HG02885 (cell line): ENCODE data around the gene KBTBD13.

Experiments used
- ATAC-seq: cut with Tn5 transposase; IDR thresholded peaks from one replicate; pipeline ENCODE4 v1.9.1; 2021; ENCODE audit warnings: mild to moderate bottlenecking; ENCODE audit not compliant: unreplicated experiment, poor library complexity

Gene KBTBD13

DNA sequence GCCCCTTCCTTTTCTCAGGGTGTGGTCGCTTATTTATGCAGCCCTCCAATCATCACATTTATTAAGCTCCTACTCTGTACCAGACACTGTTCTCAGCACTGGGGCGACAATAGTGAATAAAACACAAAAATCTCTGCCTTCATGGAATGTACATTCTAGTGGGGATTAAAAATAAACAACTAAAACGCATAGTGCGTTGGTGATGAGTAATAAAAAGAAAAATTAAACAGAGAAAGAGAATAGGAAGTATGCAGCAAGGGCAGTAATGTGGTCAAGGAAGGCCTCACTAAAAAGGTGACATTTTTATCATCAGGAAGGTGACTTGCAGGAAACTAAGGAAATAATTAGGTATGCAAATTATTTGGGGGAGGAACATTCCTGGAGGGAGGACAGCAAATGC, 26.3 kb upstream of the KBTBD13 start:
- ATAC-seq, result no peak

DNA sequence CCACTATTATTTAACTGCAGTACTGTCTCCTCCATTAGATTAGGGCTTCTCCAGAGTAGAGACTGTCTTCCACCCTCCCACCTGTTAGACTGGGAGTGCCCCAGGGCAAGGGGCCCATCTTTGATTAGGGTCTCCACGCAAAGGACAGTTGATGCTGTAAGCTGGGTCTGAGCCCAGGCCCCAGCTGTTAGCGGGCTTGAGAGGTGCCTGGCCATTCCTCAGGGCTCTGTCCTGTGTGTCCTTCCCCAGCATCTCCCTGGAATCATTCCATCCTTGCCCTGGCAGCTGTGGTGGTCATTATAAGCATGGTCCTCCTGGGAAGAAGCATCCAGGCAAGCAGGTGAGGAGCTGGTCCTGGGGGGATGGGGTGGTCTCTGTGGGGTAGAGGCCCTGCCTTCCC, 25.3 kb upstream of the KBTBD13 start:
- ATAC-seq, result no peak

DNA sequence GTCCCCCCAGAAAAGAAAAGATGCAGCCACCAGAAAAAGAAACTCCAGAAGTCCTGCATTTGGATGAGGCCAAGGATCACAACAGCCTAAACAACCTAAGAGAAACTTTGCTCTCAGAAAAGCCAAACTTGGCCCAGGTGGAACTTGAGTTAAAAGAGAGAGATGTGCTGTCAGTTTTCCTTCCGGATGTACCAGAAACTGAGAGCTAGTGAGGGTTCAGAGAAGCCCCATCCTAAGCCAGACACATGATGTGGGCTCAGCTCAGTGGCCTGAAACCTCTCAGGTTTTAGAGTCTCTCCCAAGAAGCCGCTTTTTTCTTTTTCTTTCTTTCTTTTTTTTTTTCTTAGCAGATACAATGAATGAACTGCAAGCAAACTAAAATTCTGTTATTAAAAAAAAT, 23.6 kb upstream of the KBTBD13 start:
- ATAC-seq, result no peak

DNA sequence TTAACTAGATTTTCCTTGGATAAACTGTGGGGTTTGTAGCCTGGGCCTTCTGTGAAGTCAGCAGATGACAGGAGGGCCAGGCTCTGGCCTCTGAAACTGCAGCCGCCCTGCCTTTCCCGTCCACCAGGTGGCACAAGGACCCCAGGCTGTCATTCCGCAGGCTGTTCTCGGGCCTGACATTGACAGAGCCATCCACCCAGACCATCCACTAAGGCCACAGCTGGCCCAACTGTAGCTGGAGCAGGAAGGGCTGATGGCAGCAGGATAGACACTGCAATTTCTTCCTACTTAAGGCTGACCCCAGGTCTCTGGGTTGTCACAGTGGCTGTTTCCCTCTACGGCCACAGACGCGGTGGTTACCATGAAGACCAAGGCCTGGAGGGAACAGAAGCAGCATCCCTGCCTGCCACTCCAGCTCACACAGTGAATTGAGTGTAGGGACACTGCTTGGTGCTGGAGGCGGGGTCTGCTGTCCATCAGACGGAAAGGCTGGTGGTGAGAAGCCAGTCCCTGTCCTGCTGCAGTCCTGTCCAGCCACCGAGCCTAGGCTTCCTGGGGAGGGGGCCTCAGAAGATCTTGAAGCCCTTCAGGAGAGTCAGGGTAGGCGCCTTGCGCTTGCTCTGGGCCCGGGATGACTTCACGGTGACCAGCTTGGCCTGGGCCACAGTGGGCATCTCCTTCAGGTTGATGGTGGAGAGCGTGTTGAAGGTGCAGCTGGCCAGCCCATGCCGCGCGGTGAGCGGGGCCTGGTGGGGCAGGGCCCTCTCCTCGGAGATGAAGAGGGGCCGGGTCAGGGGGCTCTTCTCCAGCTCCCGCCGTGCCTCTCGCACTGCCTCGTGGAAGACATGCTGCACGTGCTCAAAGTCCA, 22.0 kb upstream of the KBTBD13 start:
- peak; percentile 63 for ATAC-seq

DNA sequence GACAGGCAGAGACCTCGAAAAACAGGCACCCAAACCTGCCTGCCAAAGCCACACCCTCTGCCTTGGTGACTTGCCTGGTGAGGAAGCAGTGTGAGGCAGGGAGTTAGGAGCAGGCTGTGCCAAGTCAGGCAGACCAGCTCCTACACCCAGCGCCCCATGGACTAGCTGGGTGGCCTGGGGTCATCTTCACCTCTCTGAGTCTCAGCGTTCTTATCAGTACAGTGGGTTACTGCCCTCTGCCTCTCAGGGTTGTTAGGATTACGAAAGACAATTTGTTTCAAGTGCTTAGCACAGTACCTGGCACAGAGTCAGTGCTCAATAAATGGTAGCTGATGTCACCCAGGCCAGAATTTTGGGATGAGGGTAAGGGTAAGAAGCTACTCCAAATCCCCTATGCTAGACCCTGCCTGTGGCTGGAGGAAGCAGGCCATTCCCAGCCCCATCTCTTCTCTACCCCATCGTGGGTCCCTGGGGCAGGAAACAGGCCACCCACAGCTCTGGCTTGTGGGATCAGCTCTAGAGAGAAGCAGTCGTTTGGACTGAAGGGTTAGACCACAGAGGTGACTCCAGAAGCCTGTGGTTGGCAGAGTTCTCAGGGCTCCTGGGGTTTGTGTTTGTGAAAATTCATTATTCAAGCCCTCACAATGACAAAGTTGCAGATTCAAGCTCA, 21.2 kb upstream of the KBTBD13 start:
- no peak for ATAC-seq

DNA sequence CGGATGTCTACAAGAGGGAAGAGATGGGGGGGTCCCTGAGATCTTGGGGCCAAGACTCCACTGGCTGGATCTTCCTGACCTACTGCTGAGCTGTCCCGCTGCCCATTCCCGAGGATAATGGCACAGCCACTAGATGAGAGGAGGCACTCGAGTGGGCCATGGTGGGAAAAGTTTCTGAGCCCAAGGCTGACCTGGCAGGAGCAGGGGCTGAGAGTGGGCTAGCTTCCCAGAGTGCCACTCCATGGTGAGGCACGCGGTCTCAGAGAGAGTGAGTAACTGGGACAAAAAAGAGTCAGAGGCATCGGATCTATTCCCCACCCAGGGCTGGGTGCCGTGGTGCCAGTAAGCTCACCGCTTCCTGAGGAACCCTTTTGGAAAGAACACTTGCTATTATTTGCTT, 20.4 kb upstream of the KBTBD13 start:
- ATAC-seq, result no peak

DNA sequence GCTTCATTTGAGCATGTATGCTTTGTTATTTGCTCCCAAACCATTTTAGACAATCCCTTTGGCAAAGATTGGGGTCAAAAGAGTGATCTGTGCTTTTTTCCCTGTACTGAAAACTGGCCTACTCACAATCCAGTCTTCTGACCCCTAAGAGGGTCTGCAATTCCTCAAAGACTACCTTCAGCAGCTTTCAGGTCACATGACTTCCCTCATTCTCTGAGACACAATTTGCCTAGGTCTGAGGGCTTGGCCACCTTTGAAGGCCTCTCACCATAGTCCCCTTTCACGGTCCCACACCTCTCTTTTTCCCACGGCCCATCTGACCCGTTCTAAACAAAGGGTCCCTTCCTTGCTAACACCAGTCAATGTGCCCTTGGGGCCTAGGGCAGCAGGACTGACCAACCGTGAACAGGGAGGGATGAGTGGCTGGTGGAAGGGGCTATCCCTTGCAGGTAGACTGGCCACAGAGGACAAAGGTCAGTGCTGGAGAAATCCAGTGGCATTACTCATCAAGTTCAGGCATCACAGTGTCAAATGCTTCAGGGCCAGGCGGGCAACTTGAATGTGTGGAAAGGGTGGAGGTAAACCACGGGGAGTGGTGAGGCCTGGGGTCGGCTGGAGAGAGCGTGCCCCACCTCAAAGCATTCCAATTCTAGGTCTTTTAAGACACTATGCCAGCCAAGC, 19.5 kb upstream of the KBTBD13 start:
- no peak for ATAC-seq

DNA sequence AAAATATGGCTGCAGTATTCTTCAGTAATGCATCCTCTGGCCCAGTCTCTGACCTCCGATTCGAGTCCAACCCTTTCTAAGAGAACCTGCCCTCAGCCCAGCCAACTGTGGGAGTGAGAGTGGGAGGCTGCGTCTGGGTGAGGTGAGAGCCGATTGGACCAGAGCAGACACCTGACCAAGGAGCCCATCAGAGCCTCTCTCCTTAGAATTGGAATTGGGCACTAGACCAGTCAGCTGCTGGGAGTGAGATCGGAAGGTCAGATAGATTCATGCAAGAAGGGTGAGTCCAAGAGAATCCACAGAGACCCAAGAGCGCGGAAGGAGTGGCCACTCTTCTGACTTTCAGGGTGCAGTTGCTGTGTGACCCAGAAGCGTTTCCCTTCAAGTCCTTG, 19.0 kb upstream of the KBTBD13 start:
- no peak for ATAC-seq

DNA sequence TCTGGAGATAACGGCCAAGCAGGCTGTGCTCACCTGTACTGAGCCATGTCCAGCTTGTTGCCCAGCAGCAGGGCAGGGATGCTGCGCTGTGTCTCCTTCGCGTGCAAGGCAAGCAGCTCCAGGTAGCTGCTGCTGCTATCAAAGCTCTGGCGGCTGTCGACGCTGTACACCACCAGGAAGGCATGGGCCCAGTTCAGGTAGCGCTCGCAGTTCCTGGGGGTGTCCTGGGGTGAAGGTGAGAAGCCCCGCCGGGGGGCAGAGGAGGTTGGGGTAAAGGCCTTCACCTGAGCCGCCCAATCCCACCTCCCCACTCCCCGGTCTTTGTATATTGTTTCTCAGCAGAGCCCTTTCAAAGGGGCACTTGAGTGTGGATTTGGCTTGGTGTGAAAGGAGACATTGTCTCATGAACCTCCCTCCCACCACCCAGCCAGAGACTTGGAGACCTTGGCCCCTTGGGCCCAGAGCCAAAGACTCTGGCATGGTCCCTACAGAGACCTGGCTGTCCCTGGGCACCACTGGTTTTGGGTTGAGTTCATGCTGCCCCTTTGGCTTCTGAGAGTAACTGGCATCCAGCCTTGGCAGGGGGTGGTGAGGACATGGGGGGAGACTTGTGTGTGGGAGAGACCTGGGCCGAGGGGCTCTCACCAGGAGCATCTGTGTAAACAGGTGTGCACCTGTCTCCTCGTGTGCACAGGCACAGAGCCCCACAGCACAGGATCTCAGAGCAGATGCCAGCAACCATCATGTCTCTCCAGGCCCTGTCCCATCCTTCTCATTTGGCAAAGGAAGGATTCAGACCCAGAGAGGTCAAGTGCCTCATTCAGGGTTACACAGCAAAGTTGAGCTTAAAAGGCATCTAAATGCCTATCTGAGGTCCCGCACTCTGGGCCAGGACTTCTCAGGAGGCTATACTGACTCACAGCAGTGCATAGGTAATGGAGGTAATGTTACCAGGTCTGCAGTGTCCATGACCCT, 17.9 kb upstream of the KBTBD13 start:
- ATAC-seq, result no peak

DNA sequence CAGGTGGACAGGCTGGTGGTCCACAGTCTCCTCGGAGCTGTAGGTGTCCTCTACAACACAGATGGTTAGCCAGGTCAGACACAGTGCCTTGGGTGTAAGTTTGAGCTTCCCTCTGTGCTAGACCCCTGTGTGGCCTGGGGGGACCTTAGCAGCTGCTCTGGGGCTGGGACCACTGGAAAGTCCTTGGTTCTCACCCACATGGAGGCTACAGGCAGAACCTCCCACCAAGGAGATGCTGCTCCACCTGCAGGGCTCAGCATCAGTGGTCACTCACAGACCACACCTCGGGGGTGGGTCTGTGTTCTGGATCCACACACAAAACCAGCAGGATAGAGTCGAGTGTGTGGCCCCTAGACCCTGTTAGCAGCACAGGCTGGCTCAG, 17.2 kb upstream of the KBTBD13 start:
- no peak for ATAC-seq

DNA sequence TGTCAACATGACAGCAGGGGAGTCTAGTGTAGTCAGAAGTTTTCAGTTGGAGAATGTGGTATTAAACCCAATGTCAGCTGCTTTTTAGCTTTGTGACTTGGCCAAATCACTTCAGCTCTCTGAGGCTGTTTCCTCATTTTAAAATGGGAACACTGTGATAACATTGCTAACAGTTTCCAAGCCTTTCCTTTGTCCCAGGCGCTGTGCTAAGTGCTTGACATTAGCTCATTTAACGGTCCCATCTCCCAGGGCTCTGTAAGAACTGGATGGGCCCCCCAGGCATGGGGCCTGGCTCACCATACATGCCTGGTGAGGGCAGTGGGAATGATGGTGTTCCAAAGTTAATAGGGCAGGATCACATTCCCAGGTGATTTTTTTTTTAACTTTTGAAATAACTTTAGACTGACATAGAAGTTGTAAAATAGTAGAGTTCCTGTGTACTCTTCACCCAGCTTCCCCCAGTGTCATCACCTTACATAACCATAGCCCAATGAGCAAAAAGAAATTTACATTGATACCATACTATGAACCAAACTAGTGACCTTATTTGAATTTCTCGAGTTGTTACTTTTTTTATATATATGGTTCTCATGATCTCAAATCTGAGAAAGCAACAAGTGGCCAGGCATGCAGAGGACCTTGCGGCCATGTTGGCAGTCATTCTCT, 16.5 kb upstream of the KBTBD13 start:
- no peak for ATAC-seq

DNA sequence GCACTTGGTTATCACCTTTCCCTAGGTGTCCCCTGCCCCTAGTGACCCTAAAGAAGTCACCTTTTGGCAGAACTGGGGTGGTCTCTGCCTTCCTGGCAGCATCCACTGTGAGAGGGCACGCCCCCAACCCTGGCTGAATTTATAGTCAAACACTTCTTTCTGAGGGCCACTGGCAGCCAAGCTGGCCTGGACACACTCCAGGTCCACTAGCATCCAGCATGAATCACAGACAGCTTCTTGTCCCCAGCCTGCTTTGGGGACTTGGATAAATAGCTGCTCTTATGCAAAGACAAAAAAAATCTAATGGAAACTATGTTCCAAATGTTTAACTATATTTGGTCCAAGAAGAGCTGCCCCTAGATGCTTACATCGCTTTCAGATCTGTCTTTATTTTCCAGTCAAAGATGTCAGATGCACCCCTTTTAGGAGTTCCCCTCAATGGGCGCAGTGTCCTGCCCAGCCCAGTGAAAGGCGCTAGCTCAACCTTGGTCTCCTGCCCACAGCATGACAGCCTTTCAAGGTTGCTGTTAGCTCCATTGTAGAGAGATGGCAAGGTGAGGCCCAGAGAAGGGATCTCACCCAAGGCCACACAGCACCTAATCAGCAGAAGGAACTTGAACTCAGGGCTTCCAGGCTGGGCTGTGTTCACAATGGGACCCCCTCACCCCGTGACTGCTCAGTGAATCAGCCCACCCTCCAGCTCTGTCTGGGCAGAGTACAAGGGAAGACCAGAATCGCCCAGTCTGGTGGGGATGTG, 15.7 kb upstream of the KBTBD13 start:
- no peak for ATAC-seq

DNA sequence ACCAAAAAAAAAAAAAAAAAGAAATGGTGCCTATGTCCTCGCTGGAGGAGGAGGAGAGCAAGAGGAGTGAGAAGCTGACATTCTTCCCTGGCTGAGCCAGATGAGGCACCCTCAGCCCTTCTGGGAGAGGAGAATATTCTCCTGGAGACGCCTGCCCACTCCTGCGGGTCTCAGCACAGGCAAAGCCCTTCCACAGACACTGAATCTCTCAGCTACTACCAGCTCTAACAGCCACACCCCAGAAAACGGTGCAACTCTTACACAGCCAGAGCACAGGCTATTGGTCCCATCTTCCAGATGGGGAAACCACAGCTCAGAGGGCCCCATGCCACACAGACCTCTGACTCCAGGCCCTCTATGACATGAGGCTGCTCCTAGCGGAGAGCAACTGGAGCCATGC, 14.5 kb upstream of the KBTBD13 start:
- no peak for ATAC-seq

DNA sequence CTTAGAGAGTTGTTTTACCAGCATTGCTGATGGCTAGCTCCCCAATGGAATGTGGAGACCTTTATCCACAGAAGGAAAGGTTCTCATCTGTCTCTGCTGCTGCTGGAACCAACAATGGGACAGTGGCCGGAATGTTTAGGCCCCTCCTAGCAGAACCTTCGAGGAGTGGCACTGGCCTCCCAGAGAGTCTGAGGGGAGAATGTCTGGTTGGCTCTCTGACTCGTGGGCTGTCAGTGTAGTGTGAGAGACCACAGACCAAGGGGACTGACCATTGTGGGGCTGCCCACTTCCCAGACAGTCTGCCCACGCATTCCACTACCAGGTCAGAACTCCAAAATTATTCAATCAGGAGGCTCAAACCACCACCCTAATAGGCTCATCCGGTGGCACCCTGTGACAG, 13.8 kb upstream of the KBTBD13 start:
- no peak for ATAC-seq

DNA sequence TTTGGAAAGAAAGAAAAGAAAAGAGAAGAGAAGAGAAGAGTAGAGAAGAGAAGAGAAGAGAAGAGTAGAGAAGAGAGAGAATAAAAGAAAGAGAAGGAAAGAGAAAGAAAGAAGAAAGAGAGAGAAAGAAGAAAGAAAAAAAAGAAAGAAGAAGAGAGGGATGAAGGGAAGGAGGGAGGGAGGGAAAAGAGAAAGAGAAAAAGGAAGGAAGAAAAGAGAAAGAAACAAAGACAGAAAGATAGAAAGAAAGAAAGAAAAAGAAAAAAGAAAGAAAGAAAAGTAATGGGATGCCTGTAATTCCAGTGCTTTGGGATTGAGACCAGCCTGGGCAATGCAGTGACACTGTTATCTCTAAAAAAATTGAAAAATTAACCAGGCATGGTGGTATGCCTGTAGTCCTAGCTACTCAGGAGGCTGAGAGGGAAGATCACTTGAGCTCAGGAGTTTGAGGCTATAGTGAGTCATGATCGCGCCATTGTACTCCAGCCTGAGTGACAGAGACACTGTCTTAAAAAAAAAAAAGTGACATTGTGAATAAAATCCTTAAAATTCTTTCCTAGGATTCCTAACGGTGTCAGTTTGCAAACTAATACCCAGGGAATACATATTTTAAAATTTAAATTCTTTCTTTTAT, 10.4 kb upstream of the KBTBD13 start:
- ATAC-seq, result no peak

DNA sequence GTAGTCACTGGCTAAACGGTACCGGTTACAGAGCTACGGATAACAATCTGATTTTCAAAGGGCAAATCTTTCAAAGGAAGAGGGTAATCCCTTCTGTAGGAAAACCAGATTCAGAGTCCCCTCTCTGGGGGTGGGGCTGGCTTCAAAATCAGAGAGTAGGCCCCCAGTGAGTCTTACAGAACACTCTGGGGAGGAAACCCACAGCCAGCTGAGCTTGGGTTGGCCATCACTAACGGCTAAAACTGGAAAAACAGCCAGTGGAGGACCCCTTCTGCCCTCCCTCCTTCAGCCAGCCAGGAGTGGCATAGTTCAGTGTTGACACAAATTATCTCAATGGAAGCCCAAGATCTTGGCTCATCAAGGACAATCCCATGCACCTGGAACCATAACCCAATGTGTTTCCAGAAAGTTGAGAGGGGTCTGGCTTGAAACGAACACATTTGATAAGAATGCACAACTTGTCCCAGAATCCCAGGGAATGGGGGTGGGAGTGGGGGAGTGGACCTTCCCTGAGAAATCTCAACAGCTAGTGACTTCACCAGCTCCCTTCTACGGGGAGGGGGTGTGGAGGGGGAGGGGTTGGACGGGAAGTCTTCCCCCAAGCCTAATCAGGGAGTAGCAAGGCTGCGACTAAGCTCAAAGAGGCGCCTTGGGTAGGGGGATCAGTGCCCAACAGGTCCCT, 9.8 kb upstream of the KBTBD13 start:
- ATAC-seq, result no peak

DNA sequence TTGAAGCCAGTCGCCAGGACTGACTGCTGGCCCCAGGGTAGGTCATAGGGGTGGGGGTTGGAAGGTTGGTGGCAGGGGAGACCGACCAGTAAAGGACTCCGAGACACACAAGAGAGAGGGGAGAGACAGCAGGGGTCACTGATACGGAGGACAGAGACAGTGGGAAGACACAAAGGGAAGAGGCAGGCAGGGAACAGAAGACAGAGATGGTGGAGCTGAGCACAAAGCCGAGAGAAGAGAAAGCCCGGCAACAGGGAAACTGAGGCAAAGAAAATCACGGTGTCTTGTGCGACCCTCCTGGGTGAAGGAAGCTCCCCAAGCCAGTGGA, 9.3 kb upstream of the KBTBD13 start:
- ATAC-seq, result no peak
